ENCODE measurements around the gene KRTAP5-8.

Gene KRTAP5-8

GRCh38 chr11:71501071-71501985 is 36.5 kb upstream of the KRTAP5-8 start:
- H3K4me3 ChIP-seq (ENCODE audit: low read length), result no peak overlapping the region
- no peak for TF ChIP-seq CTCF (conservative IDR thresholded peaks at IDR 0.05; ENCODE audit: low read length)
- DNase-seq (ENCODE audit: low read depth), result no peak

- no peak overlapping the region for H3K4me3 ChIP-seq (ENCODE audit: low read length)
- no peak for DNase-seq (ENCODE audit: low read depth)
- no peak for TF ChIP-seq CTCF (conservative IDR thresholded peaks at IDR 0.05; ENCODE audit: low read length)
Observed at GRCh38 chr11:71502026-71502425, 35.8 kb upstream of the KRTAP5-8 start.

- DNase-seq (ENCODE audit: low read depth), result no peak
- no peak overlapping the region for H3K4me3 ChIP-seq (ENCODE audit: low read length)
- TF ChIP-seq CTCF (conservative IDR thresholded peaks at IDR 0.05; ENCODE audit: low read length), result no peak
Observed at GRCh38 chr11:71502871-71503435, 34.9 kb upstream of the KRTAP5-8 start.

GRCh38 chr11:71504531-71504930 is 33.3 kb upstream of the KRTAP5-8 start:
- no peak for DNase-seq (ENCODE audit: low read depth)
- no peak for TF ChIP-seq CTCF (conservative IDR thresholded peaks at IDR 0.05; ENCODE audit: low read length)
- H3K4me3 ChIP-seq (ENCODE audit: low read length), result no peak overlapping the region

GRCh38 chr11:71505001-71505400 is 32.8 kb upstream of the KRTAP5-8 start:
- no peak for TF ChIP-seq CTCF (conservative IDR thresholded peaks at IDR 0.05; ENCODE audit: low read length)
- no peak for DNase-seq (ENCODE audit: low read depth)
- no peak overlapping the region for H3K4me3 ChIP-seq (ENCODE audit: low read length)

- no peak overlapping the region for H3K4me3 ChIP-seq (ENCODE audit: low read length)
- DNase-seq (ENCODE audit: low read depth), result no peak
- no peak for TF ChIP-seq CTCF (conservative IDR thresholded peaks at IDR 0.05; ENCODE audit: low read length)
Observed at GRCh38 chr11:71505781-71506180, 32.0 kb upstream of the KRTAP5-8 start.

- H3K4me3 ChIP-seq (ENCODE audit: low read length), result no peak overlapping the region
- no peak for DNase-seq (ENCODE audit: low read depth)
- no peak for TF ChIP-seq CTCF (conservative IDR thresholded peaks at IDR 0.05; ENCODE audit: low read length)
Observed at GRCh38 chr11:71507102-71507501, 30.7 kb upstream of the KRTAP5-8 start.

All from AG10803 (cell line).